ENCODE data around the gene UVRAG. TPM values are rescaled to one million over a fixed set of nuclear protein-coding genes. Genes with fewer than 3 reads are reported as not detected.
A peak's percentile ranks its signal among the peaks of the same experiment; 100 is the strongest.

Gene UVRAG
- total RNA-seq, 2 donors from 2014 or later: 10.9 to 31.0 TPM

DNA sequence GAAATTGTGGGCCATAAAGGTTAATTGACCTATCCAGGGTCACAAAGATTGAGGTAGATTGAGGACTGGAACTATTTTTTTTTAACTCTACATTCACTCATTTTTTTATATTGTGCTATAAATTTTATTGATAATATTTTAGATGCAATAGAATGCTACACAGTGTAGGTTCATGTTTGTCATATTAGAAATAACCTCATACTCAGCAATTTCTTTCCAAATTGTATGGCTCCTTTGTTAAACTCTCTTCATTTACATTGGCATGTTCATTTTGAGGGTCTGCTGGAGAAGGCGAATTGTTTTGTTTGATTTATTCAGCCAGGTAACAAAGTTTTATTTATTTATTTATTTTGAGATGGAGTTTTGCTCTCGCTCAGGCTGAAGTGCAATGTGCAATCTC, 44.6 kb downstream of the UVRAG start:
- H3K27ac ChIP-seq: no peak overlapping the region
- H3K36me3 ChIP-seq (replicated peaks in 1 of 2; ENCODE audit: insufficient read depth in 1 of 2, low read depth in 2 of 2): no peaks in the 10 kb centered on the region
- 91 to 96% methylated on average over 2 of the region's 2 CpGs for WGBS, 2 donors
- H3K4me1 ChIP-seq: no peaks in the 10 kb centered on the region
- no peak overlapping the region for H3K4me3 ChIP-seq
- intact Hi-C loops (cut with DNase I): loop anchor here (10.0 kb wide), 1 partner anchor 55 kb away; no protein-coding TSS in a partner anchor
- no peak for TF ChIP-seq POLR2A (IDR thresholded peaks at IDR 0.05)
- TF ChIP-seq, protein P1, sequence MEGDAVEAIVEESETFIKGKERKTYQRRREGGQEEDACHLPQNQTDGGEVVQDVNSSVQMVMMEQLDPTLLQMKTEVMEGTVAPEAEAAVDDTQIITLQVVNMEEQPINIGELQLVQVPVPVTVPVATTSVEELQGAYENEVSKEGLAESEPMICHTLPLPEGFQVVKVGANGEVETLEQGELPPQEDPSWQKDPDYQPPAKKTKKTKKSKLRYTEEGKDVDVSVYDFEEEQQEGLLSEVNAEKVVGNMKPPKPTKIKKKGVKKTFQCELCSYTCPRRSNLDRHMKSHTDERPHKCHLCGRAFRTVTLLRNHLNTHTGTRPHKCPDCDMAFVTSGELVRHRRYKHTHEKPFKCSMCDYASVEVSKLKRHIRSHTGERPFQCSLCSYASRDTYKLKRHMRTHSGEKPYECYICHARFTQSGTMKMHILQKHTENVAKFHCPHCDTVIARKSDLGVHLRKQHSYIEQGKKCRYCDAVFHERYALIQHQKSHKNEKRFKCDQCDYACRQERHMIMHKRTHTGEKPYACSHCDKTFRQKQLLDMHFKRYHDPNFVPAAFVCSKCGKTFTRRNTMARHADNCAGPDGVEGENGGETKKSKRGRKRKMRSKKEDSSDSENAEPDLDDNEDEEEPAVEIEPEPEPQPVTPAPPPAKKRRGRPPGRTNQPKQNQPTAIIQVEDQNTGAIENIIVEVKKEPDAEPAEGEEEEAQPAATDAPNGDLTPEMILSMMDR (IDR thresholded peaks at IDR 0.05): no peak
- H3K9me3 ChIP-seq: no peaks in the 10 kb centered on the region
- DNase-seq (no peak), ATAC-seq (no peak)
- no peaks in the 10 kb centered on the region for H3K27me3 ChIP-seq

DNA sequence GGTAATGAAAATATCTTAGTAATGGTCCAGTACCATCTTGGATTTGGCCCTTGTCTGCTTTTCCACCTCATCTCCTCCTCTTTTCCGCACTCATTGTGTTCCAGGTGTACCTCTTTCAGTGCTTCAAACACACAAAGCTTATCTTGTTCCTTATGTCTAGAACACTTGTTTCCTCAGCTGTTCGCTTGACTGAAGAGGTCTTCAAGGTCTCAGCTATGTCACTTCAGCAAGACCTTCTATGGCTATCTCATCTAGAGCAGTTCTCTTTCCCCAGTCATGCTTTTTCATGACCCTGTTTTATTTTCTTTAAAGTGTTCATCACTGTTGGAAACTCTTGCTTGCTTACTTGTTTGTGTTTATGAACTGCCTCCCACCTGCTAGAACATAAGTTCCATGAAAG, 47.4 kb downstream of the UVRAG start:
- no peak overlapping the region for H3K4me3 ChIP-seq
- ATAC-seq (no peak), DNase-seq (no peak)
- intact Hi-C loops (cut with DNase I): loop anchor here (10.0 kb wide), 1 partner anchor 58 kb away; no protein-coding TSS in a partner anchor
- H3K9me3 ChIP-seq: no peaks in the 10 kb centered on the region
- H3K4me1 ChIP-seq: peaks cover 8% of the 10 kb centered on the region
- WGBS, 2 donors: 82 to 87% methylated on average over 2 of the region's 2 CpGs
- no peak overlapping the region for H3K27ac ChIP-seq
- no peaks in the 10 kb centered on the region for H3K36me3 ChIP-seq (replicated peaks in 1 of 2; ENCODE audit: insufficient read depth in 1 of 2, low read depth in 2 of 2)
- TF ChIP-seq, protein P1 (IDR thresholded peaks at IDR 0.05): no peak
- no peak for TF ChIP-seq POLR2A (IDR thresholded peaks at IDR 0.05)
- no peaks in the 10 kb centered on the region for H3K27me3 ChIP-seq

DNA sequence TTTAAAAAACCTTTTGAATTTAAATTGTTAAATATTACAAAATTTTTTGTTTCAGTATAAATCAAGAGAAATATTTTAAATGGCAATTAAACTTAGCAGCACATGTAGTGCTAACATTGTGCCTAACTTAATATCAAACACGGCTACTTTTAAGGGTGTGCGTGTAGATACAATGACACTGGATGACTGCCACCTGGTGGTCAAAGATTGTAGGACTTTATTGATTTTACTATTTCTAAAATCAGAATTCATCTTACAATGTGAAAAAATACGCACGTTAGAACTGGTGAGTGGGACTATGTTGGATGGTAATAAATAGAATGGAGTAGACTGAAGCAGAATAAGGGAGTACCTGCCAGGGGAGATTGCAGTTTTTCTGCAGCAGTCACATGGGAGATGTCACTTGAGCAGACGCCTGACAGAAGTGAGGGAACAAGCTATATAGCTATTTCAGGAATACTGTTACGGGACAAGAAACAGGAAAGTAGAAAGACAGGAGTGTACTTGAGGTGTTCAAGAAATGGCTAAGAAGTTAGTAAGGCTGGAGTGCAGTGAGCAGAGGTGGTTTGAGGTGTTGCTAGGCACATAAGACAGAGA, 52.9 kb downstream of the UVRAG start:
- Histone ChIP-seq H3K4me1 (peaks cover 32% of the 10 kb centered on the region), H3K9me3 (no peaks in the 10 kb centered on the region), H3K4me3 (no peak overlapping the region), H3K27me3 (no peaks in the 10 kb centered on the region), H3K27ac (no peak overlapping the region), H3K36me3 (replicated peaks in 1 of 2; ENCODE audit: insufficient read depth in 1 of 2, low read depth in 2 of 2) (no peaks in the 10 kb centered on the region)
- ATAC-seq: peak; percentile 64
- 21 to 26% methylated on average over 6 of the region's 6 CpGs for WGBS, 2 donors
- intact Hi-C loops (cut with DNase I): loop anchor here (10.0 kb wide), 1 partner anchor 63 kb away; no protein-coding TSS in a partner anchor
- peak; percentile 38 to 57 (median 46) for DNase-seq
- no peak for TF ChIP-seq POLR2A (IDR thresholded peaks at IDR 0.05)
- TF ChIP-seq, protein P1 (IDR thresholded peaks at IDR 0.05): peak; percentile 38 to 95 (median 80)

DNA sequence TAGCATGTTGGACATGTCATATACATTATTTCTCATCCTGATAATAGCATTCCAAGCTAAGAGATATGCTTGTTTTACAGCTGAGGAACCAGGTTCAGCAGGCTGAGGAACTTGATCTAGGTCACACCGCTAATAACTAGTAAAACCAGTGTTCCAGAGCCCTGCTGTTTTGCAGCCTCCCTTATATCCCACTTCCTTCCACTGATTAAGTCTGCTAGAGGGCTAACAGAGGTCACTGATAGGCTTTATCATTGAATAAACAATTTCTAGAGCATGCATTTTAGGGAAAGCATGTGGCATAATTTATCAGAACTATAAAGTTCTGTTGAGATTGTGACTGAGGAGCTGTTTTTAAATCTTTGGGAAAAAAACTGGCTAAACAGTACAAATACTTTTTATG, 54.0 kb downstream of the UVRAG start:
- peaks cover 32% of the 10 kb centered on the region for H3K4me1 ChIP-seq
- peak; percentile 53 for ATAC-seq

More for the DNA sequence above, 54.0 kb downstream of the UVRAG start:
- peak in 2 of 4 donors; percentile 16 to 34 for DNase-seq
- Histone ChIP-seq H3K36me3 (replicated peaks in 1 of 2; ENCODE audit: insufficient read depth in 1 of 2, low read depth in 2 of 2) (no peaks in the 10 kb centered on the region), H3K27me3 (no peaks in the 10 kb centered on the region), H3K27ac (no peak overlapping the region), H3K4me3 (no peak overlapping the region), H3K9me3 (no peaks in the 10 kb centered on the region)
- TF ChIP-seq, protein P1 (IDR thresholded peaks at IDR 0.05): no peak
- no peak for TF ChIP-seq POLR2A (IDR thresholded peaks at IDR 0.05)
- intact Hi-C loops (cut with DNase I): loop anchor here (10.0 kb wide), 1 partner anchor 64 kb away; no protein-coding TSS in a partner anchor
- 6 to 14% methylated on average over 1 of the region's 1 CpG for WGBS, 2 donors
